ENCODE measurements around the gene PDXP.
A peak's percentile ranks its signal among the peaks of the same experiment; 100 is the strongest.
"Not testable (repeated sequence)": the region's sequence is repeated elsewhere in the genome, so short reads cannot be mapped to it uniquely, and the experiment has no call there.

The PDXP gene

DNA sequence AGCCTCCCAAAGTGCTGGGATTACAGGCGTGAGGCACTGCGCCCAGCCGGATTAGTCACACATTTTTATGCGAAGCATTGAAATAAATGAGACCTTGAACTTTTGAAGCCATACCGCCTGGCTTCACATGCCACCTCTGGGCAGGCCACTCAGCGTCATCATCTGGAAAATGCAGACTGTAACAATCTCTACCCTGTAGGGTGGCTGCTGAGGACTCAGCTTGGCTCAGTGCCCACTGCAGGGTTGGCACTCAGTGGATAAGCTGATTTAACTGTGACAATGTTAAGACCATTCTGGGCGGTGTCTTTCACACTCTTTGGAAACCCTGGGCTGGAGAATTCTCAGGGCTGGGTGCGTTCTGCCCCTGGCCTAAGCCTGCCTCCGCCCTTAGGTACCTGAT is 10.6 kb upstream of the PDXP start:
- DNase-seq (ENCODE audit: low spot score) = no peak

DNA sequence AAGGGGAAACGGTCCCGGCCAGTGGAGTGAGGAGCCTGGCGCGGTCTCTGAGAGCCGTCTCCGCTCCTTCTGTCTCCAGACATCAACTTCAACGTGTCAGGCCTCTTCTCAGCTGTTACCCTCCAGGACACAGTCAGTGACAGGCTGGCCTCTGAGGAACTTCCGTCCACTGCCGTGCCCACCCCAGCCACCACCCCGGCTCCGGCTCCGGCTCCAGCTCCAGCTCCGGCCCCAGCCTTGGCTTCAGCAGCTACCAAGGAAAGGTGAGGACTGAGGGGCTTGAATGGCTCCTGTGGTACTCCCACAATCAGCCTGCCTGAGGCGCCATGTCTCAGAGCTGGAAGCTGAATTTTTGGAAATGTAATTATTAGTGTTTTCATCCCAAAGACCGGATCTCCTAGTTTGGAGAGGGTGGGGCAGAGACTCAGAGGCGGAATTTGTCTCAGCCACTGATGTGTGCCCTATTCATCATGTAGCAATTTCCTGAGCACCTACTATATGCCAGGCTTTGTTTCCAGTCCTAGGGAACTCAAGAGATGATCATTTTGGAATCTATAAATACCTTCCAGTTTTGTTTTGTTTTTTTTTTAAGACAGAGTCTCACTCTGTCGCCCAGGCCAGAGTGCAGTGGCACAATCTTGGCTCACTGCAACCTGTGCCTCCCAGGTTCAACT is 7.9 kb upstream of the PDXP start:
- DNase-seq (ENCODE audit: low spot score) = no peak

DNA sequence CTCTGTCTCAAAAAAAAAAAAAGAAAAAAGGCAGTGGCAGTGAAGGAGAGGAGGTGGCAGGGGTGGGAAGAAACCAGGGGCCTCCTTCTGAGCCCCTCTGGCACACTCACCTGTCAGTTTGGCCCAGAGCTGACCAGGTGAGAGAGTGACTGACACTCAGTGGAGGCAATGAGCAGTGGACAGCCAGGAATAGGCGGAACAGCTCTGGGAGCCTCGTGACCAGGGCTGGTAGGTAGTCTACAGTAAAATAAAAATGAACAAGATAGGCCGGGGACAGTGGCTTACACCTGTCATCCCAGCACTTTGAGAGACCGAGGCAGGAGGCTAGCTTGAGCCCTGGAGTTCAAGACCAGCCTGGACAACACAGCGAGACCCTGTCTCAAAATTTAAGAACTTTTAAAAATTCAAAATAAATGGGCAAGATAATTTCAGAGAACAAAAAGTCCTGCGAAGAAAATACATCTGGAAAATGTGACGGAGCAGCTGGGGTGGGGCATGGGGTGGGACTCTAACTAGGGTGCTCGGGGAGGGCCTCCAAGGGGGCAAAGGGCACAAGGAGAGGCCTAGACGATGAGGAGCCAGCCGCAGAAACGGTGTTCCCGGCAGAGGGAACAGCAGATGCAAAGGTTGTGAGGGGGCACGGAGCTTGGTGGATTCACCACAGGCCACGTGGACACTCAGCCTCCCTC is 3.8 kb upstream of the PDXP start:
- DNase-seq (ENCODE audit: low spot score) = no peak

DNA sequence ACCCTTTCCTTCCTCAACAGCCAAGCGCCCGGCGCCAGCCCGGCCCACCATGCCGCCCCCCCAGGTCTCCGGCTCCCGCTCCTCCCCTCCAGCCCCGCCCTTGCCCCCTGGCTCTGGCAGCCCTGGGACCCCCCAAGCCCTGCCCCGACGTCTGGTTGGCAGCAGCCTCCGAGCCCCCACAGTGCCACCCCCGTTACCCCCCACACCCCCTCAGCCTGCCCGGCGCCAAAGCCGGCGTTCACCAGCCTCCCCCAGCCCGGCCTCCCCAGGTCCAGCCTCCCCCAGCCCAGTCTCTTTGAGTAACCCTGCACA is 3.3 kb upstream of the PDXP start:
- no peak for DNase-seq (ENCODE audit: low spot score)

DNA sequence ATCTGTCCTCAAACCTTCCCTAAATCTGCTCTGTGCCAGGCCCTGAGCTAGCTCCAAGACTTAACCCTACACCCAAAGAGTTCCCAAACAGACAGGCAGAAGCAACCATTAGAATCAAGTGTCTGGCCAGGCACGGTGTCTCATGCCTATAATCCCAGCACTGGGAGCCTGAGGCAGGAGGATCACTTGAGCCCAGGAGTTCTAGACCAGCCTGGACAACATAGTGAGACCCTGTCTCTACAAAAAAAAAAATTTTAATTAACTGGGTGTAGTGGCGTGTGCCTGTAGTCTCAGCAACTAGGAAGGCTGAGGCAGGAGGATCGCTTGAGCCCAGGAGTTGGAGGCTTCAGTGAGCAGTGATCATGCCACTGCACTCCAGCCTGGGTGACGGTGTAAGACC is 1.9 kb upstream of the PDXP start:
- DNase-seq (ENCODE audit: low spot score) = not testable (repeated sequence)

DNA sequence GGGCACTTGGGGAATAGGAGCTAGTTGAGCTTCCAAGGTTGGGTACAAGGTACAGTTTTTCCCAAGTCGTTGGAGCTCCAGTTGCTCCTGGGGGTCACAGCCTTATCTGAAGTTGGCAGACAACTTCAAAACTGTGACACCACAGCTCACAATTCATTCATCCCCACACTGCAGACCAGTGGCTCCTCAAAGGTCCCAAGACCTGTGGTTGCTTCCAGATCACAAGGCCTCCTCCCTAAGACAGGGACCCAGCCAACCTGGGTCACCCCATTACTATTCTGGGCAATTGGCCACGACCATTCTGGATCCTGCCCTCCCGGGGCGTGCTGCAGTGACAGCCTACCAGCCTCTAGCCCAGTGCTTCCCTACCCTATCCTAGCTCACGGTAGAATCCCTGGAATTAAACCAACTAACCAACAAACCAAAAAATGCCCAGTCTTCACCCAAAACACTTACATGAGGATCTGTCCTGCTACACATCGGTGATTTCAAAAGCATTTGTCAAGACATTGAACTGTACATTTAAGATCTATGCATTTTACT is 862 bp upstream of the PDXP start:
- DNase-seq (ENCODE audit: low spot score) = no peak

DNA sequence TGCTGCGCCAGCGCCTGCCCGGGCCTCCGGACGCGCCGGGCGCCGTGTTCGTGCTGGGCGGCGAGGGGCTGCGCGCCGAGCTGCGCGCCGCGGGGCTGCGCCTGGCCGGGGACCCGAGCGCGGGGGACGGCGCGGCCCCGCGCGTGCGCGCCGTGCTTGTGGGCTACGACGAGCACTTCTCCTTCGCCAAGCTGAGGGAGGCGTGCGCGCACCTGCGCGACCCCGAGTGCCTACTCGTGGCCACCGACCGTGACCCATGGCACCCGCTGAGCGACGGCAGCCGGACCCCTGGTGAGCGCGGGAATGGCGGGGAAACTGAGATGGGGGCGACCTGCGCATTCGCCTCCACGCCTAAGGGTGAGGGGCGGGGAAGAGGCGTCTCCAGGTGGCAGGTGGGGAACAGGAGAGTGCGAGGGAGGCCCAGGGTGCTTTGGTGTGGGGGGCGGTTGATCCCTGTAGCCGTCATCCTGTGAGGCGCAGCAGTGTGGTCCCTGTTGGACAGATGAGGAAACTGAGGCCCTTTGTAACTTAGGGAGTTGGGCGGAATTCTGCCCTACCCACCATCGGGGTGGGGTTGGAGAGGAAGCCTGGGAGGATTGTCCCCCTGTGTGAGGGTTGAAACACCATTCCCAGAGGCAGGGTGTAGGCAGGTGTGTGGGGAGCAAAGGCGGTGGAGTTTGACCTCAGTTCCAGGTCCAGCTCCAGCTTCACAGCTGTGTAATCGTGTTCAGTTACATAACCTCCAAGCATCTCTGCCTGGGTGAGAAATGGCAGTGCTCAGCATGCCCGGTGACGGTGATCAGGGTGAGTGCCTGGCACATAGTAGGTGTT is 758 bp downstream of the PDXP start:
- DNase-seq (ENCODE audit: low spot score) = no peak

DNA sequence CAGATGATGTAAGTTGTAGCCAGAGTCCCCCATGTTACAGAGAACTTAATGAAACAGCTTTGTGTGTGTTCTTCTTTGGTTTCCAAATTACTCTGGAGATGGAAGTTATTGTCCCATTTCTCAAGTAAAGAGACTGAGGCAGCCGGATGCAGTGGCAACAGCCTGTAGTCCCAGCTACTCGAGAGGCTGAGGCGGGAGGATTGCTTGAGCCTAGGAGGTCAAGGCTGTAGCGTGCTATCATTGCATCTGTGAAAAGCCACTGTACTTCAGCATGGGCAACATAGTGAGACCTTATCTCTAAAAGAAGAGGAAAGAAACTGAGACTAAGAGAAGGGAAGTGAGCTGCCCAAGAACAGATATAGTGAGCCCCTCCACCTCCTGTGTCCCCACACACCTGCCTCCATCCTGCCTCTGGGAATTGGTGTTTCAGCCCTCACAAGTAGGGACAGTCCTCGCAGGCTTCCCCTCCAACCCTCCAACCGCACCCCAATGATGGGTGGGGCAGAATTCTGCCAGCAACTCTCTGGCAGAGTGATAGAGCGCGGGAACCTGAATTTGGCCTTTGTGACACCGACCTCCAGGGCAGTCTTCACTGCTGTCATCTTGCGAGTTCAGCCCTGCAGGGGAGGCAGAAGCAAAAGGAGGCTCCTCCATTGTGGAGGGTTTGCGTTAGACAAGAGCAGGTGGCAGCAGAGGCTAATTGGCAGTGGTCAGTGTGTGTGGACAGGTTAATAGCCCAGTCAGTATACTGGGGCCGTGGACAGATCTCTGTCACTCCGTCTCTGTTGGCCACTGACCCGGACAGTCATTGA is 1.6 kb downstream of the PDXP start:
- DNase-seq (ENCODE audit: low spot score) = no peak

DNA sequence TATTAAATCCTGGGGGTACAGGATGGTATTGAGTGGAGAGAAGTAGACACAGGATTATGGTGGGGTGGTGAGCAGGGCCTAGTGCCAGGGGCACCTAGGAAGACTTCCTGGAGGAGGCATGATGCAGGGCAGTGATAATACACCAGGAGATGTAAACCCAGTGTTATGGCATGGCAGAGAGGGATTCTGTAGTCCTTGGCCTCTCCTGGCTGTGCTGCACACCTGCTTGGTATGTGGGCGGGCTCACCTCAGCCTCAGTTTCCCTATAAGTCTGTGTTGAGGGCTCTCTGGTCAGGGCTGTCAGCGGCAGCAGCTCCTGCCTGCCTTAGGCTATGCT is 2.2 kb downstream of the PDXP start:
- DNase-seq (ENCODE audit: low spot score) = no peak

DNA sequence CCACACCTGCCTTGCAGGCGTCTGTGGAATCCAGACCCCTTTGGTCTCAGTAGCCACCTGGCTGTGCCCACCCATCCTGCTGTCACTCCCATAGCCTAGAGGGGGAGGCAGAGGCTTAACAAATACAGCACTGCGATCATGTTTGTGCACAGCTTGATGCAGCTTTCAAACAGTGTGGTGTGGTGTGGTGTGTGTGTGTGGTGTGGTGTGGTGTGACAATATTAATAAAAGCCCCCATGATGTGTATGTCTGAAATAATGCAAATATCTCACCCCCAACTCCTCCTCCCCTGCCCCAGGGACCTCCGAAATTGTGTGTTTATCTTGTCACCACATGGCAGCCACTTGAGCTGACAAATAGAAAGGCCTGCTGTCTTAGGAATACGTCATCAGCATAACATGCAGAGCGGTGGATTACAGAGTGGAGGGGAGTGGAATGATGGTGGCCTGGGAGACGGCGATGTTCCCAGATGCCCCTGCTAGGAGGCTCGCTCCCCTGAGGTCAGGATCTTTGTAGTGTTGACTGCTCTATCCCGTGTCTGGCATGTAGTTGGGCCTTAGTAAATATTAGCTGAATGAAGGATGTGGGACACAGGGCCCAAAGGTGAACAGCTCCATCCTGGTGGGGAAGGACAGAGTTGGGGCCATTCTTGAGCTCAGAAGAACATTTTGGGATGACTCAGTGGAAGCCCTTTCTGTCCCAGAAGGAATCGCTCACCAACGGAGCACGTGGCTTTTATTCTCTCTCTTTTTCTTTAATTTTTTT is 2.8 kb downstream of the PDXP start:
- DNase-seq (ENCODE audit: low spot score) = no peak

DNA sequence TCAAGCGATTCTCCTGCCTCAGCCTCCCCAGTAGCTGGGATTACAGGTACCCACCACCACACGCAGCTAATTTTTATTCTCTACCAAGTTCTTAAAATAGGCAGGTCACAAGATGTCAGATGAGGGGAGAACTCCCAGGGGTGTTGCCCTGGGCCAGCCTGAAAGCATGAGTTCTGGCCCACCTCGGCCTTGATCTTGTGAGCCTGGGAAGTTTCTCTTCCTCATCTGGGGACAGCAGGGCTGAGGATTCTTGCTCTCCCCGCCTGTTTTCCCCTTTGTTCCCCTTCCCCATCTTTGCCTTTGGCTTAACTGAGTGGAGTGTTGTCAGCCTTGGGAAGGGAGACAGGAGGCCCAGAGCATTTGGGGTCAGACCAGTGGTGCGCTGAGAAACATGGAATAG is 3.5 kb downstream of the PDXP start:
- no peak for DNase-seq (ENCODE audit: low spot score)

DNA sequence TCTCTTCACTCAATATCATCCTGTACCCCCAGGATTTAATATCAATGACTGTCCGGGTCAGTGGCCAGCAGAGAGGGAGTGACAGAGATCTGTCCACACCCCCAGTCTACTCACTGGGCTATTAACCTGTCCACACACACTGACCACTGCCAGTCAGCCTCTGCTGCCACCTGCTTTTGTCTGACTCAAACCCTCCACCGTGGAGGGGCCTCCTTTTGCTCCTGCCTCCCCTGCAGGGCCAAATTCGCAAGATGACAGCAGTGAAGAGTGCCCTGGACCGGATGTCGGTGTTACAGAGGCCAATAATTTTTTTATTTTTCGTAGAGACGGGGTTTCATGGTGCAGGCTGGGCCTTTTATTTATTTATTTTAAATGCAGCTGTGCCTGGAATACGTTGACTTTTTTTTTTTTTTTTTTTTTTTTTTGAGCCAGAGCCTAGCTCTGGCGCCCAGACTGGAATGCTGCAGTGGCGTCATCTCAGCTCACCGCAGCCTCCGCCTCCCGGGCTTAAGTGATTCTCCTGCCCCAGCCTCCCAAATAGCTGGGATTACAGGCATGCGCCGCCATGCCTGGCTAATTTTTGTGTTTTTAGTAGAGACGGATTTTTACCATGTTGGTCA is 5.1 kb downstream of the PDXP start:
- no peak for DNase-seq (ENCODE audit: low spot score)

DNA sequence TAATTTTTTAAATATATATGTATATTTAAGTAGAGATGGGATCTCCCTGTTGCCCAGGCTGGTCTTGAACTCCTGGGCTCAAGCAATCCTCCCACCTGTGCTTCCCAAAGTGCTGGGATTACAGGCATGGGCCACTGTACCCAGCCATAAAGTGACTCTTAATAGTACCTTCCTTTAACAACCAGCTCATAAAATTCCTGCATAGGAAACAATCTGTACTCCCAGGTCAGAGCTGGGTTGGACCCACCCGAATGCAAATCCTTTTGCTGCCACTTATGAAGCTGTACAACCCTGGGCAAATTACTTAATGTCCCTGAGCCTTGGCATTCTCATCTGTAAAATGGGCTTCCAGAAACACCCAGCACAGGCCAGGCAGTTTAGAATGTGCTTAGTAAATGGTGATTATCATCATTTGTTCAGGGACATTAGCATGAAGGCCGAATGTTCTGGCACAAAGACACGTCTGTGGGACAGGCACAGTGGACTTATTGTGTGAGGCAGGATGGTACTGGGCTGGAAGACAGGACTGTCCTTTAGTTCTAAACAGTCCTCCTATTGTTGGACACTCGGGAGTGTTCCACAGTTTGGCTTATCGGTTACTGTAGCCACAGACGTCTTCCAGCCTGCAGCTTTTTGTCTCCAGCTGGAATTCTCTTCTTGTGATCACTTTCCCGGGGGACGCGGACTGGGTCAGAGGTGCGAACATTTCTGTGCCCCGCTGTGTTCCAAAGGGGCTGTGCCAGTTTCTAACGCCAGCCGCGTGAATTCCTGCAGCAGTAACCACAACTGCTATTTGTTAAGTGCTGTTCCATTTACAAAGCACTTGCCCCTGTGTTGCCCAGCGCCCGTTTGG is 6.0 kb downstream of the PDXP start:
- peak; percentile 98 for DNase-seq (ENCODE audit: low spot score)

DNA sequence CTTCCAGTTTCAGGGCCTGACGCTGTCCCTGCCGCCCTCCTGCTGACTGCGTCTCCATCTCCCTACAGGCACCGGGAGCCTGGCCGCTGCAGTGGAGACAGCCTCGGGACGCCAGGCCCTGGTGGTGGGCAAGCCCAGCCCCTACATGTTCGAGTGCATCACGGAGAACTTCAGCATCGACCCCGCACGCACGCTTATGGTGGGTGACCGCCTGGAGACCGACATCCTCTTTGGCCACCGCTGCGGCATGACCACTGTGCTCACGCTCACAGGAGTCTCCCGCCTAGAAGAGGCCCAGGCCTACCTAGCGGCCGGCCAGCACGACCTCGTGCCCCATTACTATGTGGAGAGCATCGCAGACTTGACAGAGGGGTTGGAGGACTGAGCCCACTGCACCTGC is 7.0 kb downstream of the PDXP start:
- no peak for DNase-seq (ENCODE audit: low spot score)

DNA sequence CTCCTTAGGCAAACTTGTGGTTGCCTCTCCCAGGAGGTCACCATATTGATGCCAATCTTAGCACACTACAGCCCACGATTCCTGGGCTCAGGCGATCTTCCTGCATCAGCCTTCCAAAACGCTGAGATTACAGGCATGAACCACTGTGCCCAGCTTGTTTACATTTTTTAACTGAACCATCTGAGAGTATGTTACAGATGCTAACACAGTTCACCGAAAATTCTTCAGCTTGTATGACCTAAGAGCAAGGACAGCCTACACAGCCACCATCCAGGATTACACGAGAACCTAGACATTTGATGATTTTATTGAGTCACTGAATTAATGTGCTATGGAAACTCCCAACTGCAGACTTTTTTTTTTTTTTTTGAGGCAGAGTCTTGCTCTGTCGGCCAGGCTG is 11.1 kb downstream of the PDXP start:
- no peak for DNase-seq (ENCODE audit: low spot score)

DNA sequence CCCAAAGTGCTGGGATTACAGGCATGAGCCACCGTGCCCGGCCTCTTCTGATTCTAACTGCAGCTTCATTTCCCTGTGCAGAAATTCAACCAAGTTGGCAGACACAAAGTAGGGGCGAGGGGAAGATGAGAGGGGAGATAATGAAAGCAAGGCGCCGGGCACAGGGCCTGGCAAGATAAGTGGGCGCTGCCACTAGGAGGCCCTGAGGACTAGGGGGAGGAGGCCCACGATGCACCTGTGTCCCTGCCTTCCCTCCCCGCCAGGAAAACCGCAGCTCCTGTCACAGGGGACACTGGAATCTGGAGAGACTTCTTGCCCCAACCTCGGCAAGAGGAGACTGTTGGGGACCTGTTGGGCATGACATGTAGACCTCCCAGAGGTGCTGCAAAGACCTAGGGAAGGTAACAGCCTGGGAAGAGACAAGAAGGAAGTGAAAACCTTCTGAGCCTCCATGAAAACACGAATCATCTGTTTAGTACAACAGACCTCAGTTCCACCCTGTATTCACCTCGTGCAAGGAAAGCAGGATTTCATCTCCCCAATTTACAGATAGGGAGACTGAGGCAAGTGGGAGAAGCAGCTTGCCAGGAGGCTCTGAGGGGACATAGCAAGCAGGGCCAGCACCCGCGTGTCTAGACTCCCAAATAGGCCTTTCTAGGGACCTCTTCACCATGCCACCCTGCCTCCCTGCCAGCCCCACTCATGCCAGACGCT is 13.8 kb downstream of the PDXP start:
- no peak for DNase-seq (ENCODE audit: low spot score)

DNA sequence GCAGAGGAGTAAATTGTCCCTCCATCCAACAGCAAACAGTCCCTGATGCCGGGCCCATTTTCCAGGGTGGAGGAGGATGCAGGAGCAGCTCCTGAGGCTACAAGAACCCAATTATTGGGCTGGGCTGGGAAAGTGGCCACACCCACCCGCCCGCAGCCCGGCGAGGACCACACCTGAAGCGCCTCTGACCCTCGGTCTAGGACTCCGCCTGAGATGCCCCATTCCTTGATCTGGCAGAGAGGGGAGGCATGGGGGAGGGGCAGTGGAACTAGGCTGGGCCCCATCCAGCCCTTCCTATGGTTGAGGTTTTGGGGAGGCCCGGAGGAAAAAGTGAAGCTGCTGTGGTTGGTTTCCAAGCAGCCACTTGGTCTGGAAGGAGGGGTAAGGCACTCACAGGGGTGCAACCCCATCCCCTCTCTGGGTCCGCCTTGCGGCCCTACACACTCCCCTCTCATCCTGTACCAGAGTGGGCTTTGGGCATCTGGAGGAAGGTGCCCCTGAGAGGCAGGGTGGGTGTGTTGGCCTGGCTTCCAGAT is 14.5 kb downstream of the PDXP start:
- DNase-seq (ENCODE audit: low spot score) = no peak

DNA sequence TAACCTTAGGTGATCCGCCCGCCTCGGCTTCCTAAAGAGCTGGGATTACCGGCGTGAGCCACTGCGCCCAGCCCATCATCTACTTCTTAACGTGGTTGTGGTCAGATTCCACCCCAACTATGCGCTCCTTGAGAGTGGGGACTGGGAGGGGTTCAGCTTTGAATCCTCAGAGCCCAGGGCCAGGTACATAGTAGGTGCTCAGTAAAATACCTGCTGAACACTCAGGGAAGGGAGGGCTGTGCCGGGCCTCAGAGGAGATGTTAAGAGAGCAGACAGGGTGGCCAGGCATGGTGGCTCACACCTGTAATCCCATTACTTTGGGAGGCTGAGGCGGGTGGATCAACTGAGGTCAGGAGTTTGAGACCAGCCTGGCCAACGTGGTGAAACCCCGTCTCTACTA is 15.7 kb downstream of the PDXP start:
- no peak for DNase-seq (ENCODE audit: low spot score)
